NCI-H69 (cell line): ENCODE measurements around the gene CFAP43.

Experiments used
- DNase-seq: peaks from one replicate; lab custom pipeline; 2025; lab: John Stamatoyannopoulos, UW

CFAP43 gene

DNA sequence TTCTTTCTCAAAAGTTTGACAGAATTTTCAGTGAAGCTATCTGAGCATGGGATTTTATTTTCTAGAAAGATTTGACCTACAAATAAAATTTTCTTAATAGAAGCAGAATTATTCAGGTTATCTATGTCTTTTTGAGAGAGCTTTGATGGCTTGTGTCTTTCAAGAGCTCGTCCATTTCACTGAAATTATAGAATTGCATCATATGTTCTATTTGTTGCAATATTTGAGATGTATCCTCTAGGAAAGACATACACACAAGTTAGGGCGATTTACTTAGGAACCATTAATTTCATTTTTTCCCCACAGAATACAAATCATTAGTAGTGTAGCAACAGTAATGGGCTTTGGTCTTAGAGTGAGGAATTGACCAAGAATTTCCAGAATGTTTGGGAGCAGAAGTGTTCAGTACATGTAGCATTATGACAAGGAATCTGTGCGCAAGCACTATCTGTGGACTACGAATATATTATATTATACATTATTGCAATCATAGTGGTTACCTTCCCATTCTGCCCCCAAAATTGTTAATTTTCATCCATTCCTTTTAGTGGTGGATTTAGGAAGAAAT is 133.7 kb downstream of the CFAP43 start:
- DNase-seq, result no peak

DNA sequence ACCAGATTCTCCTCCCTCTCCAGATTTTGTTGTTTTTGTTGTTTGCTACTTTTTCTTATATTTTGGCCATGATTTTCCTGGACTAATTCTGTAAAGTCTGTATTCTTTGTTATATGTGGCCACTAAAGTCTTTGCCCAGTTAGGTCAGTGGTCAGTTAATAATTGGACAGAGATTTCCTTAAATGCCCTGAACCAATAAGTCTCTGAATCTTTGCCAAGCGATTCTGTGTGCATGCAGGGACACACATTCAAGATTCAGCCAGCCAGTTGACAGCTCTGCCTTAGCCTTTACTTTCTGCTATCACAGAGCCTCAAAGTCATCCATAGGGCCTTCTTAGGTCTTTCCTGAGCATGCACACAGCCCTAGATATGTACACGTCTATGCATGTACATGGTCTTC is 135.5 kb downstream of the CFAP43 start:
- DNase-seq, result no peak

DNA sequence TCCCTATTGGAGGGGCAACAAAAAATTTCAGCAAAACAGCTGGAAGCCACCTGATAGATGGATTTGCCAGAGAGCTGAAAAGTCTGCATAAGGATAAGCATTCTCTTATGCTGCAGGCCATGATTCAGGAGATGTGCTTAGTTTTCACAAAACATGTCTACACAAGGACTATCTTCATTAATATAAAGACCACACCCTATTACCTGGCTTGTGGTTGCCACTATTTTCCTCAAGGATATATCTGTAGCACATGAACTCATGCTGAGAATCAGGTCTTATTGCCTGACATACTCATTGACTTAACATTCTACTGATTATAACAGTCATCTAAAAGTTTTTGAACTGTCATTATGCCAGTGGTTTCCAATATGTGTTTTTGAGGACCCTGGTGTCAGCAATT is 139.4 kb downstream of the CFAP43 start:
- no peak for DNase-seq

DNA sequence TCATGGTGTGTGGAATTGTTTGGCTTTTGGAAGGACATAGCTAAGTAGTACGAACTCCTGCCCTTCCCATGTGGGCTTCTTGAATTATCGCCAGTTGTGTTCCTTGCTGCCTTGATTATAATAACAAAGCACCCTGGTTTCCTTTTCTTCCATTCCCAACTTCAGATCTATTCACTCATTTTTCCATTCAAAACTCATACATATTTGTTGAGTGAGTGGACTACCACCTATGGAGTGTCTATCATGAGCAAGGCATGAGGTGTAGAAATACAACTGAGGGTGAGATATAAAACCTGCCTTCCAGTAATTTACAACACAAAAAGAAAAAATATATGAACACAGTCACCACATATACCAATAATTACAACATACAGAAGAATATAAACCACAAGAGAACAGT is 141.6 kb downstream of the CFAP43 start:
- no peak for DNase-seq

DNA sequence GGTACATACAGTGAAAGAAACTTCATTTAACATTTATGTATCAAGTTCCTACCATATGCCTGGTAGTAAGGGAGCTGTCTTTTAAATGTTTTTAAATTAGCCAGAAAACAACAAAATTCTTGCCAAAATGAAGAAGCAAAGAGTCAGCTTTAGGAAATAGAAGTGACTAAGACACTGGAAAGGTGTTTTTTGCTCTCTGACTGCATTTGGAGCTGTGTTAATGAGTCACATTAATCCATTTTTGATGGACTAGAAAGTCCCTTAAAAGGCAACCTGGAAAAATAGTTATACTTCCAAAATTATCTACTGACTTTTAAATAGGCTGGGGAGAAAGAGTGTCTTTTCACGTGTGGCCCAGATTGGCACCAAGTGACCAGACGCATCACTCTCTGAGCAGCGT is 142.5 kb downstream of the CFAP43 start:
- no peak for DNase-seq

DNA sequence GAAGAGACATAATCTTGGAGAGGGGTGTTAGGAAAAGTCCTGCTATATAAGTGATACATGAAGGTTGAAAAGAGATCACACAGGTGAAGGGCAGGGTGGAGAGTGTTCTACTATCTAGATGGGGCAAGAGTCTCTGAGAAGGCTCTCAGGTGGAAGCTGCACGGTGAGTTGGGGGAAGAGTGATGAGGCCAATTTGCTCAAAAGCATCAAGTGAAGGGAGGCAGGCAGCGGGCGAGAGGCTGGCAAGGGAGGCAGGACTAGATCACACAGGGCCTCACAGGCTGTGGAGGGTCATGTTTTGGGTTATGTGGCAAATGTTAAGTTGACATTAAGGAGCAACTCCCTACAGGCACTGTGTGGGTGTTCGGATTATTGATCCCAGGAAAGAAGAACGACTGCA is 143.9 kb downstream of the CFAP43 start:
- DNase-seq, result no peak

DNA sequence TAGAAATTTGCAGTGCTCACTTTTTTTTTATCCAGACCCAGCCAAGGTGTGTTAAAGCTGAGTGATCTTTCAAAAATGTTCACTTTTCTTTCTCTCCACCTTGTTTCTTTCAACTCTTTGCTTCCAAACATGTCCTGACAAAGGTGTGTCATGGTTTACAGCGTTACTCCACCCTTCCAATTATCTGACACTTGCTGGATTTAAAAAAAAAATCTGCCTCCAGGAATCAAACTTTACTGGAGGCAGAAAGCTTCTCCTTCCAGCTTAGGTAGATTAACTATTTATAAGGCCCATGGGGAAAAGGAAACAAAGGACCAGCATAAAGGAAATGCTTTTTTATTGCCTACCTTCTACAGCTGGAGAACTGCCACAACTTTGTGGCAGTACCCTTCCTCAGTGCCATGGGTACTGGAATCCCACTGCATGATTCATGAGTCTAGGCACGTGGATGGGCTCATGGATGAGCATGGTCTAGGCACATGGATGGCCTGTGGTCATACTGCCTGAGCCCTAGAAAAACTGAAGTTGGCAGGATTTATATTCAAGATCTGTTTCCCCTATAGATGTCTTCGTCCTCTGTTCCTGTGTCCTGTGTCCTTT is 146.3 kb downstream of the CFAP43 start, which contains the start of gene COL17A1:
COL17A1 (minus strand) TSS at position 80 of the 600 bp plus-strand sequence. CDS start 5,207 bp downstream, outside the sequence.
- DNase-seq, result peak; percentile 44

DNA sequence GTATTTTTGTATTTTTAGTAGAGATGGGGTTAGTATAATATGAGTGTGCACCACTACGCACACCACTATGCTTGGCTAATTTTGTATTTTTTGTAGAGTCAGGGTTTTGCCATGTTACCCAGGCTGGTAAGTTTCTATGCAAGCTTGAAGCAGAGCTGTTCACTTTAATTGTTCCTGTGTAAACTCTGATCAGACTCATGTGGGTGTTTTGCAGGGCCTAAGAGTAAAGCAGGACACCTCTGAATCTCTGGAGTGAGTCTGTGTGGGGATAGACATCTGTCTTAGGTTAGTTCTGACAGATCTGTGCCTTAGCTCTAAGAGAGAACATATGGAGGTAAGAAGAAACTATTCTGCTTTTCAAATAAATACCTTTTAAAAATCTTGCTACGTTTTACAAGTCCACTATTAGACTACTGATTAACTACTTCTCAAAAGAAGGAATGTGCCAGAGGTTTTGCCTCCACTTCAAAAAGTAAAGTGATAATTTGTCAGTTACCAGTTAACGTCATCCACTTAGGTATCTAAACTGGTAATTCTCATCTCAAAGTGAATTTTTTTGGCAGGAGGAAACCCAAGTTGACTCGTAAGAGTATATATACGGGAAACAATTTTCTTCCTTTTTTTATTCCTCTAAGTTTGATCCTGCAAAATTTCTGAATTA is 147.6 kb downstream of the CFAP43 start:
- peak; percentile 17 for DNase-seq

DNA sequence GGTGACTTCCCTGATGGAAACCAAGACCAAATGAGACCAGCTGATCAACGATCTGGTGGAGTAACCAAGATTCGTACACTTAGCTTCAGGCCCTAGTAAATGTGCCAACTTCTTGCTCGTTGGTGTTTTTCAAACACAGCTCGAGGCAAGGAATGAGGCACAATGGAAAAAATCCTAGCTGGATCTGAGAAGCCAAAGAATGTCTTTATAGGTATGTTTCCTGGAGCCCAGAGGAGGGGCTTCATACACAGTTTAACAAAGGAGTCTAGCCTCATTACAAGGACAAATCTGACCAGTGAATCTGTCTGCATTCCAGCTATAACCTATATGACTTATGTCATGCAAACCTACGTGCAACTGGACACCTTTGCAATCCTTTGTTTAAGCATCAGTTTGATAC is 150.2 kb downstream of the CFAP43 start:
- DNase-seq, result no peak

DNA sequence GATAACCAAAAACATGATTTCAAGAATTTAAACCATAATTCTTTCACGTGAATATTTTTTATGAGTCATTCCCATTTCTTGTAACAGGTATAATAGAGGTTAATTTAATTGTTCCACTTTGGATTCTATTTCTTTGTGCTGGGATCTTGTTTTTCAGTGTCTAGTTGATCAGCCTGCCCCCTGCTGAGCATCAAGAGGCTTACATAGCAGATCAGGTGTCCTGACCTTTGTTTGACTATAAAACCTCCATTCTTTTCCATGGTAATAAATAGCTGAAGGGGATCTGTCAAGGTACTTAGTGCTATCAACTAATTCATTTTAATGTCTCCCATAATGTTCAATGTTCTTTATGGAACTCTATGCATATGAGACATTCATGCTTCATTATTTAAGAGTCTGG is 151.4 kb downstream of the CFAP43 start:
- peak; percentile 84 for DNase-seq
